PC-9 (cell line): ENCODE measurements around the gene MAN1C1. TPM values are rescaled to one million over a fixed set of nuclear protein-coding genes. Genes with fewer than 3 reads are reported as not detected.
"Not testable (repeated sequence)": the region's sequence is repeated elsewhere in the genome, so short reads cannot be mapped to it uniquely, and the experiment has no call there.

ENCODE experiments used
- BruUV-seq: library from RNA; stranded (reverse); fragments of 400-500 nt; replicated peaks from 2 replicates; lab custom pipeline; 2021; lab: Mats Ljungman, UMichigan
- CTCF ChIA-PET: fragments of 300-600 bp; sonication (Branson Sonifier 250); formaldehyde crosslinking; loops from one replicate; lab custom pipeline; 2022; ENCODE audit warnings: antibody characterized with exemption; lab: Charles Lee
- POLR2A ChIA-PET: fragments of 300-600 bp; sonication (Branson Sonifier 250); formaldehyde crosslinking; loops from one replicate; lab custom pipeline; 2022; ENCODE audit warnings: antibody characterized with exemption; ENCODE audit not compliant: unreplicated experiment; lab: Charles Lee
- DNase-seq, 2 experiments: peaks; one replicate each; pipeline versions ENCODE4 v3.0.0 to v3.0.0-alpha.2; 2015 to 2022; ENCODE audit warnings: mixed read lengths in 1 of 2
- H2AFZ ChIP-seq: fragments of 200-600 bp; sonication (generic); 2 replicates; pipeline ENCODE4 v1.8.1; 2017; ENCODE audit warnings: antibody characterized with exemption
- H3F3A ChIP-seq: fragments of 200-600 bp; sonication (generic); 2 replicates; pipeline ENCODE4 v1.8.1; 2017; ENCODE audit warnings: antibody characterized with exemption, mild to moderate bottlenecking, low read depth; ENCODE audit not compliant: insufficient read depth
- H3K27ac ChIP-seq: fragments of 200-600 bp; sonication (generic); 2 replicates; pipeline ENCODE4 v1.6.1; 2016; ENCODE audit warnings: mixed run types
- H3K27me3 ChIP-seq: fragments of 200-600 bp; sonication (generic); 2 replicates; pipeline ENCODE4 v1.6.1; 2016; ENCODE audit warnings: low read depth, mixed run types; ENCODE audit not compliant: insufficient read depth
- H3K36me3 ChIP-seq: fragments of 200-600 bp; sonication (generic); 2 replicates; pipeline ENCODE4 v1.6.1; 2016; ENCODE audit warnings: low read depth, mixed run types
- H3K4me1 ChIP-seq: fragments of 200-600 bp; sonication (generic); replicated peaks from 2 replicates; pipeline ENCODE4 v1.6.1; 2016; ENCODE audit warnings: mixed run types; ENCODE audit not compliant: insufficient read depth
- H3K4me2 ChIP-seq: fragments of 200-600 bp; sonication (generic); 2 replicates; pipeline ENCODE4 v1.6.1; 2017; ENCODE audit warnings: mixed run types
- H3K4me3 ChIP-seq: fragments of 200-600 bp; sonication (generic); 2 replicates; pipeline ENCODE4 v1.6.1; 2016; ENCODE audit warnings: mixed run types
- H3K79me2 ChIP-seq: fragments of 200-600 bp; sonication (generic); 2 replicates; pipeline ENCODE4 v1.6.1; 2017; ENCODE audit warnings: low read depth, mixed run types
- H3K9me2 ChIP-seq: fragments of 200-600 bp; sonication (generic); 2 replicates; pipeline ENCODE4 v1.8.1; 2017; ENCODE audit warnings: mild to moderate bottlenecking; ENCODE audit not compliant: insufficient read depth
- H3K9me3 ChIP-seq: fragments of 200-600 bp; sonication (generic); 2 replicates; pipeline ENCODE4 v1.8.1; 2016; ENCODE audit warnings: low read depth; ENCODE audit not compliant: insufficient read depth
- H4K20me1 ChIP-seq: fragments of 200-600 bp; sonication (generic); 2 replicates; pipeline ENCODE4 v1.8.1; 2017; ENCODE audit not compliant: insufficient read depth
- EZH2 ChIP-seq: fragments of 200-600 bp; sonication (generic); IDR thresholded peaks from 2 replicates; pipeline ENCODE4 v1.8.0; 2017; ENCODE audit warnings: antibody characterized with exemption, low read depth
- intact Hi-C: fragments of 100-400 bp; cut with micrococcal nuclease; formaldehyde crosslinking; loops from one replicate; pipeline ENCODE4 v1.10.0; 2022; ENCODE audit not compliant: unreplicated experiment
- total RNA-seq: library from RNA; stranded (reverse); gene quantifications from 2 replicates; pipeline ENCODE4 v1.2.3, GENCODE V29; 2021
- TF ChIP-seq, protein P1 (sequence below): fragments of 200-600 bp; sonication (generic); conservative IDR thresholded peaks from 2 replicates; pipeline ENCODE4 v1.6.1; 2017; ENCODE audit warnings: mixed run types, antibody characterized with exemption, mild to moderate bottlenecking, moderate library complexity

The MAN1C1 gene
- total RNA-seq, 1 experiment from 2014 or later, result 0.41 TPM

DNA sequence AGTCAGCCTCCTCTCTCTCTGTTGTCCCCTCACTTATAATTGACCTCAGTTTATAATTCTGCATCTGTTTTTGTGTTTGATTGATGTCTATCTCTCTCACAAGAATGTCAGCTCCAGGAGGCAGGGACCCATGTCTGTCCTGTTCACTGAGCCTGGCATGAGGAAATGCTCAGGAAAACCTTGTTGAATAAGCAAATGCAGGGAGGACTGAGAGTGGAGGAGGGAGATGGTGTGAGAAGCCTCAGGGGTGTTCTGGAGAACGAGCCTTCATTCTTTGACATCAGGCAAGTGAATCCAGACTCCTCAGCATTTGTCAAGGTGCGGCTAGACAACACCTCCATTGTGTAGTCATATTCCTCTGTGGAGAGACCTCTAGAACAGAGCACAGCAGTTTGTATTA, 45.5 kb downstream of the MAN1C1 start:
- TF ChIP-seq, protein P1, sequence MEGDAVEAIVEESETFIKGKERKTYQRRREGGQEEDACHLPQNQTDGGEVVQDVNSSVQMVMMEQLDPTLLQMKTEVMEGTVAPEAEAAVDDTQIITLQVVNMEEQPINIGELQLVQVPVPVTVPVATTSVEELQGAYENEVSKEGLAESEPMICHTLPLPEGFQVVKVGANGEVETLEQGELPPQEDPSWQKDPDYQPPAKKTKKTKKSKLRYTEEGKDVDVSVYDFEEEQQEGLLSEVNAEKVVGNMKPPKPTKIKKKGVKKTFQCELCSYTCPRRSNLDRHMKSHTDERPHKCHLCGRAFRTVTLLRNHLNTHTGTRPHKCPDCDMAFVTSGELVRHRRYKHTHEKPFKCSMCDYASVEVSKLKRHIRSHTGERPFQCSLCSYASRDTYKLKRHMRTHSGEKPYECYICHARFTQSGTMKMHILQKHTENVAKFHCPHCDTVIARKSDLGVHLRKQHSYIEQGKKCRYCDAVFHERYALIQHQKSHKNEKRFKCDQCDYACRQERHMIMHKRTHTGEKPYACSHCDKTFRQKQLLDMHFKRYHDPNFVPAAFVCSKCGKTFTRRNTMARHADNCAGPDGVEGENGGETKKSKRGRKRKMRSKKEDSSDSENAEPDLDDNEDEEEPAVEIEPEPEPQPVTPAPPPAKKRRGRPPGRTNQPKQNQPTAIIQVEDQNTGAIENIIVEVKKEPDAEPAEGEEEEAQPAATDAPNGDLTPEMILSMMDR, result no peak
- no peak for TF ChIP-seq EZH2
- H3K9me3 ChIP-seq, result no peaks in the 10 kb centered on the region
- no peak overlapping the region for H3K4me2 ChIP-seq
- H3K4me1 ChIP-seq, result no peaks in the 10 kb centered on the region
- ChIA-PET POLR2A (no interaction called here), CTCF (no interaction called here)
- no peak overlapping the region for H2AFZ ChIP-seq
- H3K9me2 ChIP-seq, result no peaks in the 10 kb centered on the region
- H3F3A ChIP-seq, result no peaks in the 10 kb centered on the region
- no peak overlapping the region for H3K27ac ChIP-seq
- H4K20me1 ChIP-seq, result no peaks in the 10 kb centered on the region
- H3K27me3 ChIP-seq, result no peaks in the 10 kb centered on the region
- H3K36me3 ChIP-seq, result no peaks in the 10 kb centered on the region
- intact Hi-C loops, result no loop called here
- BruUV-seq, result no TSS peak
- no peak overlapping the region for H3K4me3 ChIP-seq
- H3K79me2 ChIP-seq, result no peaks in the 10 kb centered on the region
- DNase-seq, result no peak

- DNase-seq, BruUV-seq, H3K79me2 ChIP-seq, POLR2A ChIA-PET, H3K27me3 ChIP-seq, H3K4me2 ChIP-seq, H3K27ac ChIP-seq, intact Hi-C loops, H3F3A ChIP-seq, CTCF ChIA-PET, H3K4me3 ChIP-seq, H3K4me1 ChIP-seq, H3K36me3 ChIP-seq, H3K9me2 ChIP-seq, H4K20me1 ChIP-seq, H3K9me3 ChIP-seq, H2AFZ ChIP-seq: not testable (repeated sequence)
Observed at GRCh38 chr1:25662959-25663358, 46.4 kb downstream of the MAN1C1 start.

GRCh38 chr1:25664357-25665199, 48.0 kb downstream of the MAN1C1 start:
- Histone ChIP-seq H3K36me3 (no peaks in the 10 kb centered on the region), H3K27me3 (no peaks in the 10 kb centered on the region), H2AFZ (no peak overlapping the region), H3K4me2 (no peak overlapping the region), H3K4me3 (no peak overlapping the region), H3K9me2 (no peaks in the 10 kb centered on the region), H3K27ac (no peak overlapping the region), H3K4me1 (no peaks in the 10 kb centered on the region), H3K79me2 (no peaks in the 10 kb centered on the region), H3K9me3 (no peaks in the 10 kb centered on the region), H3F3A (no peaks in the 10 kb centered on the region), H4K20me1 (no peaks in the 10 kb centered on the region)
- intact Hi-C loops, result no loop called here
- POLR2A ChIA-PET, result no interaction called here
- no peak for TF ChIP-seq EZH2
- TF ChIP-seq, protein P1, result no peak
- CTCF ChIA-PET, result no interaction called here
- DNase-seq, result no peak
- no TSS peak for BruUV-seq
